Psoas muscle (tissue), 8 donors: ENCODE measurements around the gene SPAG8. TPM values are rescaled to one million over a fixed set of nuclear protein-coding genes. Genes with fewer than 3 reads are reported as not detected.

Source experiments
- ATAC-seq, 4 donors: fragments of 200-7000 bp; cut with Tn5 transposase; one replicate each; pipeline ENCODE4 v1.9.1; 2020; ENCODE audit warnings: moderate library complexity in 3 of 4, mild to moderate bottlenecking in 2 of 4
- DNase-seq, 2 donors: peaks; one replicate each; pipeline ENCODE4 v3.0.0-alpha.2; 2020
- H3K27ac ChIP-seq: fragments of 200-600 bp; one replicate; pipeline ENCODE4 v1.8.0; 2022
- H3K27me3 ChIP-seq, 3 donors: fragments of 200-600 bp in 1 of 3; one replicate each; pipeline versions ENCODE4 v1.6.1 to v1.8.0; 2013 to 2022; ENCODE audit warnings: low read length in 2 of 3, mild to moderate bottlenecking in 2 of 3, moderate library complexity in 1 of 3; ENCODE audit not compliant: insufficient read depth in 3 of 3
- H3K36me3 ChIP-seq, 2 donors: fragments of 200-600 bp in 1 of 2; one replicate each; pipeline versions ENCODE4 v1.6.1 to v1.8.0; 2013 to 2022; ENCODE audit warnings: low read depth in 1 of 2, mild to moderate bottlenecking in 1 of 2, moderate library complexity in 1 of 2; ENCODE audit not compliant: insufficient read depth in 1 of 2
- H3K4me1 ChIP-seq: fragments of 200-600 bp; one replicate; pipeline ENCODE4 v1.8.0; 2022
- H3K4me3 ChIP-seq: fragments of 200-600 bp; one replicate; pipeline ENCODE4 v1.8.0; 2022; ENCODE audit warnings: mild to moderate bottlenecking
- H3K9me3 ChIP-seq: fragments of 200-600 bp; one replicate; pipeline ENCODE4 v1.8.0; 2022
- CTCF ChIP-seq: fragments of 200-600 bp; IDR thresholded peaks from one replicate; pipeline ENCODE4 v1.8.0; 2022; ENCODE audit warnings: antibody characterized with exemption
- WGBS, 3 donors: extraction: QIAGEN DNeasy Blood & Tissue Kit; methylation state at CpG; one replicate each; pipeline versions ENCODE4 v1.1.6 to v1.1.7; 2013; 5-methylcytosine and 5-hydroxymethylcytosine counted together
- intact Hi-C, 2 donors: fragments of 100-400 bp; cut with DNase I; formaldehyde crosslinking; loops; one replicate each; pipeline versions ENCODE4 v1.11.0 to v1.14.2; 2022
- polyA plus RNA-seq, 3 donors: library from polyadenylated mRNA; stranded (reverse); fragments of 200-250 nt; gene quantifications; one replicate each; pipeline ENCODE4 v1.2.3, GENCODE V29; 2013
- total RNA-seq, 4 donors: library from RNA; stranded (reverse); fragmentation: NEBNext Ultra II Directional in 2 of 4; extraction: Animal tissue kit (Norgen Biotek cat#: 25700) in 2 of 4; gene quantifications; one replicate each; pipeline versions ENCODE4 v1.2.1 to v1.2.4, GENCODE V29; 2021 to 2023
- donor health status: healthy with polysubstance abuse.
- donor health status: DM: no; HTN: no; CAD: no; lungs with moderate emphysema.
- donor health status: Bipolar disorder and iron deficiency.
- donor health status: healthy.
- donor health status: DM: yes; HTN: yes; CAD: no.
- donor health status: DM: no; HTN: no; CAD: no.
- donor health status: DM: no; HTN: no; CAD: no.
- donor health status: DM: yes; HTN: yes; CAD: no.

Gene SPAG8
- total and polyA plus RNA-seq, 7 donors, result 0.25 to 1.3 (median 0.93) TPM

- Histone ChIP-seq H3K9me3 (no peaks in the 10 kb centered on the region), H3K4me1 (no peaks in the 10 kb centered on the region), H3K4me3 (no peak overlapping the region), H3K27ac (no peak overlapping the region), H3K36me3 (no peaks in the 10 kb centered on the region), H3K27me3 (no peaks in the 10 kb centered on the region)
- 68 to 86% (median 78%) methylated on average over 2 of the region's 2 CpGs for WGBS, 3 donors
- ATAC-seq (no peak), DNase-seq (no peak)
- intact Hi-C loops, result no loop called here
- no peak for TF ChIP-seq CTCF
Observed at GRCh38 chr9:35781066-35781465, 31.0 kb downstream of the SPAG8 start.

- TF ChIP-seq CTCF, result no peak
- intact Hi-C loops, result no loop called here
Observed at GRCh38 chr9:35778496-35778895, 33.6 kb downstream of the SPAG8 start.

GRCh38 chr9:35776018-35776417 is 36.0 kb downstream of the SPAG8 start:
- no peaks in the 10 kb centered on the region for H3K9me3 ChIP-seq
- H3K27me3 ChIP-seq, result no peaks in the 10 kb centered on the region
- intact Hi-C loops, result no loop called here
- 70 to 80% (median 77%) methylated on average over 4 of the region's 4 CpGs for WGBS, 3 donors
- peak in 1 of 4 donors; percentile 47 for ATAC-seq
- no peak for TF ChIP-seq CTCF
- H3K27ac ChIP-seq, result peak overlapping the region; percentile 44
- no peaks in the 10 kb centered on the region for H3K36me3 ChIP-seq
- no peak overlapping the region for H3K4me3 ChIP-seq
- peaks cover 19% of the 10 kb centered on the region for H3K4me1 ChIP-seq
- no peak for DNase-seq

More at GRCh38 chr9:35778496-35778895, 33.6 kb downstream of the SPAG8 start:
- H3K27ac ChIP-seq, result no peak overlapping the region
- WGBS, 3 donors, result 88 to 91% (median 91%) methylated on average over 3 of the region's 3 CpGs
- peaks cover 6% of the 10 kb centered on the region for H3K4me1 ChIP-seq
- DNase-seq (no peak), ATAC-seq (no peak)
- no peaks in the 10 kb centered on the region for H3K36me3 ChIP-seq
- no peak overlapping the region for H3K4me3 ChIP-seq
- no peaks in the 10 kb centered on the region for H3K27me3 ChIP-seq
- no peaks in the 10 kb centered on the region for H3K9me3 ChIP-seq

GRCh38 chr9:35774907-35775635 is 37.0 kb downstream of the SPAG8 start:
- Histone ChIP-seq H3K4me3 (no peak overlapping the region), H3K27me3 (no peaks in the 10 kb centered on the region), H3K9me3 (no peaks in the 10 kb centered on the region), H3K4me1 (peaks cover 28% of the 10 kb centered on the region), H3K36me3 (no peaks in the 10 kb centered on the region), H3K27ac (peak overlapping the region; percentile 44)
- ATAC-seq, result no peak
- TF ChIP-seq CTCF, result no peak
- peak in 1 of 2 donors; percentile 27 for DNase-seq
- 56 to 66% (median 60%) methylated on average over 7 of the region's 7 CpGs for WGBS, 3 donors
- intact Hi-C loops, result no loop called here

- Histone ChIP-seq H3K27ac (peak overlapping the region; percentile 68), H3K27me3 (no peaks in the 10 kb centered on the region), H3K4me1 (peaks cover 31% of the 10 kb centered on the region), H3K4me3 (no peak overlapping the region), H3K36me3 (no peaks in the 10 kb centered on the region), H3K9me3 (no peaks in the 10 kb centered on the region)
- ATAC-seq (peak in 3 of 4 donors; percentile 38 to 60 (median 59)), DNase-seq (no peak)
- WGBS, 3 donors, result 70 to 80% (median 74%) methylated on average over 3 of the region's 3 CpGs
- no peak for TF ChIP-seq CTCF
- intact Hi-C loops, result no loop called here
Observed at GRCh38 chr9:35771943-35772342, 40.1 kb downstream of the SPAG8 start.
